ENCODE results near the gene BOLA1.

DNA sequence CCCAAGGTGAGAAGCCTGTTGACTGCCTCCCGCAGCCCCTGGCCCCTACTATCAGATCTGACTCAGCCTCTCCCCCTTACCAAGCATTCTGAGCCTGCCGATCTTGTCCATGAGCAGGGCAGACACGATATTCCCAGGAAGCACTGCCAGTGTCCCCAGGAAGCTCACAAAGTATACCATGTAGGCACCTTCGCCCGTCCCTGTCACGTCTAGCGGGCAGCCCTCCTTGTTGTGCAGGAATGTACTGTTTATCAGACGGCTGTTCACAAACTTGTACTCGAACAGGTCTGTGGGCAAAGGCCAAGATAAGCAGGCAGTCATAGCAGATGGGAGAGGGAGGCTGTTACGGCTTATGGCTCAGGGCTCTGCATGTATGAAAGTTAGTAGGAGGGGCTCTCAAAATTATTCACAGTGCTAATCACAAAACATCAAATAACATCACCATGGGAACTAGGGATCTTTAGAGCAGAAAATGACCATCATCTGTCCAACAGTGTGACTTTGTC lies 7.3 kb downstream of the BOLA1 start:
- TF ChIP-seq, protein P1, sequence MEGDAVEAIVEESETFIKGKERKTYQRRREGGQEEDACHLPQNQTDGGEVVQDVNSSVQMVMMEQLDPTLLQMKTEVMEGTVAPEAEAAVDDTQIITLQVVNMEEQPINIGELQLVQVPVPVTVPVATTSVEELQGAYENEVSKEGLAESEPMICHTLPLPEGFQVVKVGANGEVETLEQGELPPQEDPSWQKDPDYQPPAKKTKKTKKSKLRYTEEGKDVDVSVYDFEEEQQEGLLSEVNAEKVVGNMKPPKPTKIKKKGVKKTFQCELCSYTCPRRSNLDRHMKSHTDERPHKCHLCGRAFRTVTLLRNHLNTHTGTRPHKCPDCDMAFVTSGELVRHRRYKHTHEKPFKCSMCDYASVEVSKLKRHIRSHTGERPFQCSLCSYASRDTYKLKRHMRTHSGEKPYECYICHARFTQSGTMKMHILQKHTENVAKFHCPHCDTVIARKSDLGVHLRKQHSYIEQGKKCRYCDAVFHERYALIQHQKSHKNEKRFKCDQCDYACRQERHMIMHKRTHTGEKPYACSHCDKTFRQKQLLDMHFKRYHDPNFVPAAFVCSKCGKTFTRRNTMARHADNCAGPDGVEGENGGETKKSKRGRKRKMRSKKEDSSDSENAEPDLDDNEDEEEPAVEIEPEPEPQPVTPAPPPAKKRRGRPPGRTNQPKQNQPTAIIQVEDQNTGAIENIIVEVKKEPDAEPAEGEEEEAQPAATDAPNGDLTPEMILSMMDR (IDR thresholded peaks at IDR 0.05; ENCODE audit: extremely low read depth in 1 of 2, insufficient read depth in 1 of 2, low read depth in 1 of 2, low read length in 2 of 2): no peak
- no peak for TF ChIP-seq JUN (IDR thresholded peaks at IDR 0.05; ENCODE audit: borderline replicate concordance, insufficient read depth, insufficient read length, low read depth)
- TF ChIP-seq MAX (IDR thresholded peaks at IDR 0.05; ENCODE audit: insufficient read depth, insufficient read length): no peak
- TF ChIP-seq POLR2A (IDR thresholded peaks at IDR 0.05; ENCODE audit: low read depth, low read length): no peak
- no peak for TF ChIP-seq MYC (IDR thresholded peaks at IDR 0.05; ENCODE audit: low read depth, low read length)
- TF ChIP-seq EZH2 (IDR thresholded peaks at IDR 0.05; ENCODE audit: borderline replicate concordance, low read depth, low read length, severe bottlenecking): no peak

Measured in endothelial cell of umbilical vein (primary cell).